UCSD-AML1 (cell line): ENCODE data around the gene FZD10.

ENCODE experiments used
- DNase-seq: peaks from one replicate; lab custom pipeline; 2025; ENCODE audit not compliant: unreplicated experiment; lab: John Stamatoyannopoulos, UW

The FZD10 gene

GRCh38 chr12:130177635-130178242 lies 15.5 kb downstream of the FZD10 start:
- no peak for DNase-seq

- no peak for DNase-seq
Observed at GRCh38 chr12:130178282-130178681, 16.0 kb downstream of the FZD10 start.

DNA sequence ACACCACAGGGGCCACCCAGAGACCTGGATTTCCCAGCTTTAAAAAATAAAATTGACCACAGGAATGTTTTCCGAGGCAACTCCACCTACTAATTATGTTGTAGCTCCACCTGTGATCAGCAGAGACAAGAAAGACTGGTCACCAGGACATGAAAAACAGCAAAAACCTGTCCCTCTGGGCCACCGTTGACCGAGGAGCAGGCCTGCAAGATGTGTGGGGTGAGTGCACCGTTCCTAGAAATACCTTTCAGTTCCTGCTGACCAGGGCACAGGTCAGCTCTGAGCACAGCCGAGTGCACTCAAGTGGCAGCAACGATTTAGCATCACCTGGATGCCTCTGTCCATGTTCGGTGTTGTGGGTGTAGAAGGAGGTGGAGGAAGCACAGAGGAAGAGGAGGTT lies 16.9 kb downstream of the FZD10 start:
- no peak for DNase-seq

GRCh38 chr12:130179621-130180020 lies 17.4 kb downstream of the FZD10 start:
- no peak for DNase-seq

DNA sequence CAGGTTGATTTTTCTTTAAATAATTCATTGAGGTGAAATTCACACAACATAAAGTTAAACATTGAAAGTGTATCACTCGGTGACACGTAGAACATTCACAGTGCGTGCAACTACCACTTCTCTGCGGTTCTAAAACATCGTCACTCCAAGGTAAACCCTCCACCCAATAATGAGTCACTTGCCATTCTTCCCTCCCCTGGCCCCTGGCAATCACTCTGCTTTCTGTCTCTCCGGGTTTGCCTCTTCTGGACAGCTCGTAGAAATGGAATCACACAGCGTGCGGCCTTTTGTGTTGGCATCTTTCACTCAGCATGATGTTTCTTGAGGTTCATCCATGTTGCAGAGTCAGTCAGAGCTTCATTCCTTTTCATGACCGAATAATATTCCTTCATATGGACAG lies 18.9 kb downstream of the FZD10 start:
- no peak for DNase-seq

DNA sequence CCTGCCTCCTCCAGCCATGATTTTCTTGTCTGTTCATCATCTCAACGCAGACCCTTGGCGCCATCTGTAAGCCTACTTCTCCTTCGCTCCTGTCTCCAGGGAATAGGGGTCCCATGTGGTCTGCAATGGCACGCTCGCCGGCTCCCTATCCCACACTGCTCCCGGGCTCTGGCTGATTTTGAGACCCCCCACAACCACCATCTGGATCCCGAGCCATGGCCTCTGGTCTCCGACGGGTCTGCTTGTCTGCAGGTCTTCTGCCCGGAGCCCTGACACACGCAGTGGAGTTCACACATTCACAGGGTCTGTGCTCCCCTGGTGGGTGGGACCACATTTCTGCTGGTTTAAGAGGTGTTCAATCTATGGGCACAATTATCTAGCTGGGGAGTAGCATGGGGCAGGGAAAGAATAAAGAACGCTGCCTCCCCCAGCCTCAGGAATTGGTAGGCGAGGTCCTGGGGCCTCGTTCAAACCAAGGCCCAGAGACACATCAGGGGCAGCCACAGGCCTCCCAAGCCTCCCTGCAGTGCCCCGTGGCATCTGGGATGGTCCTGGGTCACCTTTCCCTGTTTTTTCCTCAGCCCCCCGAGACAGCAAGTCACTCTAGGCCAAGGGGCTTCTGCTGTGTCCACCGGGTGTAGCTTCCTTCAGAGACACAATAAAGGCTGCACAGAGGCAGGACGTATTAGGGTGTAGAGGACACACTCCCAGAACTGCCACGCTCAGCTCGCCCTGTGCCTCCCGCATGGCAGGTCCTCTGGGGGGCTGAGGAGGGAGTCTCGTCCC lies 21.5 kb downstream of the FZD10 start:
- DNase-seq: no peak

DNA sequence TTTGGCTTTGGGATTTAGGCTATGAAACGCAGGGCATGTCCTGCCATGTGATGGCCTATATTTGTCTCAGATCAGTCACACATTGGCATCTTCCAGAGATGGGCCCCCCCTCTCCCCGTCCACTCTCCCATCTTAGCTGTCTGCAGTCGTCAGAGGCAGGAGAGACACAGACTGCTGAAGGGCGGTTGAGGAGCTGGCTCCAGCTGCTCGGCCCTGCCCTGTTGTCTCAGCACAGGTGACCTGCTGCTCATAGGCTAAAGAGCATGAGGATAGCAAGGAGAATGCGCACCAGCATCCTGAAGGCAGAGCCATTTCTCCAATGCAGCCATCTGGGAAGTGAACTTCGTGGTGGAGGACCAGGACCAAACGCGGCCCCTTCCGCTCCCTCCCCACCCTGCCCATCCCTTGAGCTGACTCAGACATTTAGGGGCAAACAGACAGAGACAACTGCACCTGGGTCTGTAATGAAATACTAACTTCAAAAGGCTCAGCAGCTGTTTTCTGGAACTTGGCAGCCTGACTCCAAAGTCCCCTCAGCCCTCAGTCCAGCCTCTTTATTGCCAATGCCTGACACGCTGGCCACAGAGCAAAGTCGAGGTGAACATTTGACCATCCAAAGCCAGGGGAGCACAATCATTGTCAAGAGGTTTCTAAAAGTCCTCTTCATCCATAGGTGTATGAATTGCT lies 22.3 kb downstream of the FZD10 start:
- no peak for DNase-seq

DNA sequence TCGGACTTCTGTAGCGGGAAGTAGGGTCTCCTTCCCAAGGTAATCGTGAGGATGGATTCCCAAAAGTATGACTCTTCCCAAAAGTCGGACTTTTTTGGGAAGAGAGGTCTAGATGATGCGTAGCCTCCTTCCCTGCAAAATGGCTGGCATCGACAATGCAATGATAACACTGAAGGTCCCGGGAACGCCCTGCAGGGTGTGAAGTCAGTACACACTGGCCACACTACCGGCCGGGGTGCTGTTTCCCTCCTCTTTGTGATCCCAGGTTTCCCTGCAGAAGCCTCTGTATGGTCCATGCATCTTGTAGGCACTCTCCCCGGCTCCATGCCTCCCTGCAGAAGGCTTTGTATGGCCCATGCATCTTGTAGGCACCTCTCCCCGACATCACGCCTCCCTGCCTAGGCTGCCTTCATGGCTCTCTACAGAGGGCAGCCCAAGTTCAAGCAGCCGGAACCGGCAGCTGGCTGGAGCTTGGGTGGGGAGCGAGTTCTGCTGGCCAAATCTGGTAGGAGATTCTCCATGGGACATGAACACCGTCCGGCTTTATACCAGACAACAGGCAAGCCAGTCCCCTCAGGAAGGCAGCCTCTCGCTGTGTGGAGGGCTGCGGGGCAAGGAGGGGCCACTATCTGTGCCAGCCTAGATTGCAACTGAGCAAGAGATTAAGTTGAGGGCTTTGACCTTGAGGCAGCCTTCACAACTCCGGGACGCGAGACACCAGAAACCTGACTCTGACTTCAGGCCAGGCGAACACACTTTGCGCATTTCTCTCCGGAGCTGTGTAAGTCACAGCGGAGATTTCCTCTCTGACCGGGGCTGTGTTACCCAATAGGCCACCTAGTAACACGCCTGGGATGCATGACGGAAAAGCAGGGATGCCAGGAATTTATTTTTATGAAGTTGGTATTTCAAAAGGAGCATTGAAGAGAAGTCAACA lies 23.5 kb downstream of the FZD10 start:
- DNase-seq: no peak

GRCh38 chr12:130186651-130187268 lies 24.5 kb downstream of the FZD10 start:
- DNase-seq: no peak

- DNase-seq: no peak
Observed at GRCh38 chr12:130192642-130193345, 30.5 kb downstream of the FZD10 start.

DNA sequence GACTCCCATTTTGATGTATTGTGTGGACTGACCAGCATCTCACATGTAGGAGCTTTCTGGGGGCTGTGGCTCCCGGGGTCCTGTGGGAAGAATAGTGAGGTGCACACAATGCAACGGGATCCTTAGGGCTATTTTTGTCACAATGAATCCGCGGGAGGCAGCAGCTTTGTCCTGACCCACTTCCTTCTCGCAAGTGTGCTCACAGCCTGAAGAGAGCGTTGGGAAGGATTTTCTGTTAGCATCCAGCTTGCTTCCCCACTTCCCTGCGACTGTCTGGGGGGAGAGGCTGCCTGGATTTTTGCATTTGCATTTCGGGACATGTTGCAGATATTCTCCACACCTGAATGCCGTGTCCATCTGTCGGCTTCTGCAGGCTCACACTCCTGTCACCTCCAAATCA lies 31.9 kb downstream of the FZD10 start:
- DNase-seq: no peak

- DNase-seq: no peak
Observed at GRCh38 chr12:130195369-130195768, 33.1 kb downstream of the FZD10 start.

GRCh38 chr12:130195776-130196175 lies 33.5 kb downstream of the FZD10 start:
- no peak for DNase-seq

DNA sequence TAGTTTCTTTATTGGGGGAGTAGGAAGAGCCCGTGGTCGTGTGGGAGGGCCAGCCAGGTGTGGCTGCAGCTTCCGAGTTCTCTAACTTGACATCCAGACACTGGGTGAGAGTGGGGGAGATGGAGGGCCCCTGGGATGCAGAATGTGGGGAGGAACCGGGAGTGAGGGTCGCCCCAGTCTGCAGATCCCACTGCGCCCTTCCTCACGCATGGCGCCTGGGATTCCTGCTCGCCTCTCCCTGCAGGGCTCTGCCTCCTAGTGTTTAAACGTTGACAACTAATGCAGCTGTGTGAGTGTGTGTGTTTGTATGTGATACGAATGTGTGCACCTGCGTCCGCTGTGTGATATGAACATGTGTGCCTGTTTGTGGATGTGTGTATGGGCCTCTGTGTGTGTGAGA lies 34.6 kb downstream of the FZD10 start:
- no peak for DNase-seq

- DNase-seq: no peak
Observed at GRCh38 chr12:130198026-130198662, 35.9 kb downstream of the FZD10 start.

DNA sequence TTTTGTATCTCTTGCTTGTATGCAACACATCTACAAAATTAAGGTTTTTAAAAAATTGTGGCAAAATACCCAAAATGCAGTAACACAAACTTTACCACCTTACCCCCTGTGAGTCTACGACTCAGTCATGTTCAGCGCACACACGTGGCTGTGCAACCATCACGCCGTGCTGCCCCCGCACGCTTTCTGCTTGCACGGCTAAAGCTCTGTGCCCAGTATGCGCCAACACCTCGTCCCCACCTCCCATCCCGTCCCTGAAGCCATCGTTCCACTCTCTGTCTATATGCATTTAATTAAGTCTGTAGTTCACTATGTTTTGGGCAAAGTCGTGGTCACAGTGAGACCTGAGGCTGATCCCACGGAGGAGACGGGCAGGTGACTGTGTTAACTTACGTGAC lies 36.4 kb downstream of the FZD10 start:
- no peak for DNase-seq

GRCh38 chr12:130199581-130200390 lies 37.5 kb downstream of the FZD10 start:
- DNase-seq: peak; percentile 60

DNA sequence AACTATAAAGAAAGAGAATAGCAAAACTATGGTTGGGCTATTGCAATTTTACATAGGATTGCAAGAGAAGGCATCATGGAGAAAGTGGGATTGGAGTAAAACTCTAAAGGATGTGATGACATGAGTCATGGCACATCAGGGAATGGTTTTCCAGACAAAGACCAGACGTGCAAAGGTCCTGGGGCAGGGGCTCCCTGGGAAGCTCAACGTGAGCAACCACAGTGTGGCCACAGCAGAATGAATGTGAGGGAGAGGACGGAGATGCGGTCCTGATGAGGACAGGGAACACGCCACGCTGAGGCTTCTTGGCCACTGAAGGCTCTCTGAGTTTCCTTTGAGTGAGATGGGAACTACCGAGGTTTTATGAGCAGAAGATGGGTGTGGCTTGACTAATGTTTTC lies 38.2 kb downstream of the FZD10 start:
- no peak for DNase-seq

DNA sequence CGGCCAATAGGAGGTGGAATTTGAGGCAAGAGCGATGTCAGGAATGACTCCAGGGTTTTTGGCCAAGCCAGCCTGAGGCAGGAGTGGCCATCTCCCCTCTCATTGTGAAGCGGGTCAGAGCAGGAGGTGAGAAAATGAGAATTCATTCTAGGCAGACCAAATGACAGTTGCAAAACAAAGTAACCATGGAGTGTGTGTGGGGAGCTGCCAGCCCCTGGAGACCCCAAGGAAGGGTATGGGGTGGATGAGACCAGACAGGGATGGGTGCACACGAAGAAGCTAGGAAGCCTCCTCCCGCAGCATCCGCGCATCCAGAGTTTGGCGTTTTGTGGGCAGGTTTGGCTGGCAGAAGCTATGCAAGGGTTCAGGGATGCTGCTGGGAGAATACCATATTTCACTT lies 38.8 kb downstream of the FZD10 start:
- no peak for DNase-seq
